Activated effector memory CD4-positive, alpha-beta T cell treated with anti-CD3 and anti-CD28 coated beads, Interleukin-2, amount 50 U/mL, for 16 hours (primary cell): ENCODE data around the gene LOC128125822.
A peak's percentile ranks its signal among the peaks of the same experiment; 100 is the strongest.
"Not testable (repeated sequence)": the region's sequence is repeated elsewhere in the genome, so short reads cannot be mapped to it uniquely, and the experiment has no call there.

Experiments used
- DNase-seq: peaks from one replicate; pipeline ENCODE4 v3.0.0-alpha.2; 2020

The LOC128125822 gene

DNA sequence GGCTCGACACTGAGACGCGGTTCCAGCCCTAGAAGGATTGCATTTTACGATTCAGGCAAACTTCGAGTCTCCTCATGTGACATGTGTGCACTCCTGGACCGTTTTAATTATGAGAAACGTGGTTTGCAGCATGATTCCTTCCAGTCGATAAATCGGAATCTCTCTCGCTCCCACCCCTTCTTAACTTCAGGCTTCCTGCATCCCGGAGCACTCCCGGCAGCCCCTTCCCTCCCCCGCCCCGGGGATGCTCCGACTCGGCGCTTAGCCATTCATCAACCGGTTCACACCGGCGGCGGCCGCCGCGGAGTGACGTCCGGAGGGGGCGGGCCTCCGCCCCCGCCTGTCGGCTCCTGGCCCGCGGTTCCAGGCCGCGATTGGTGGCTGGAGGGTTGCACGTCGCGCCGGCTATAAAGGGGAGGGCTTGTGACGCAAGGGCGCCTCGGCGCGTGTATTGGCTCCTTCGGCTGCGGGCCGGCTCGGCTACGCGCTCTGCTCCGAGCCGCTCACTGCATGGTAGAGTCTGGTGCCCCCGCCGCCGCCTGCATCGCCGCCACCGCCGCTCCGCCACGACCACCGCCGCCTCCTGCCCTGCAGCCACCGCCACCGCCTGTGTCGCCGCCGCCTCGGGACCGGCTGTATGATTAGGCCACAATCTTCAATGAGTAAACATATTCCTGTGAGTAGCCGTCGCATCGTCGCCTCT lies at the start of gene LOC128125822, which contains the start of gene PTP4A1:
LOC128125822 (plus strand) TSS at position 437 of the 703 bp plus-strand sequence.
PTP4A1 (plus strand) TSS at position 437 of the 703 bp plus-strand sequence. CDS start 4,401 bp downstream, outside the sequence.
- DNase-seq: peak; percentile 99

GRCh38 chr6:63522911-63523287 lies 49.4 kb upstream of the LOC128125822 start:
- not testable (repeated sequence) for DNase-seq

- DNase-seq: no peak
Measured at GRCh38 chr6:63523630-63524029, 48.6 kb upstream of the LOC128125822 start.

DNA sequence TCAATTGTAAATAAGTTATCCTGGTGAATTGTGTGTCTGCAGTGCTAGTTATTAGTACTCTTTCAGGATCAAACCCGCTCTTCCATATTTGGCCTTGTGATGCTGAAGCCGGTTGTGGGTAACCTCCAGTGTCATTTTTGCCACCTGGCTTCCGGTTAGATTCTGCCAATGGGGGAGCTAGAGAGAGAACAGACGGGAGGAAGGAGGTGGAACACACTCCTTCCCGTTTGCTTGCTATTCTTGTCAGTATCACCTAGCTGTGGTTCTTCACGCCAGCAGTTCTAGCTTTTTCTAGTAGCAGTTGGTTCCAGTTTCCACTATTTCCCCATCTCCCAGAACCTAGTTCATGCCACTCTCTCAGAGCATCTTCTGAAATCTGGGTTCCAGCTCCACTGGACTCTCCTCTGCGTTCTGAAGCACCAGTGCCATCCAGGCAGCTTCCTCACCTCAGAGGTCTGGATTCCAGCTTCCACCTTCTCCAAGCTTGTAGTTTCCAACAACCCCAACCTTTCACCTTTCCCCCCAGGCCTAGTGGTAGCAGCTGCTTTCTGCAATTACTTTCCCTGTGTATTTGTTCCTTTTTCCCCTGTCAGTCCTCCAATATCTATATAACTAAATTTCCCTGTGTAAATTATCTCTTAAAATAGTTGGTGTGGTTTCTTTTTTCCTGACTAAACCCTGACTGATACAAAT lies 46.9 kb upstream of the LOC128125822 start:
- no peak for DNase-seq

DNA sequence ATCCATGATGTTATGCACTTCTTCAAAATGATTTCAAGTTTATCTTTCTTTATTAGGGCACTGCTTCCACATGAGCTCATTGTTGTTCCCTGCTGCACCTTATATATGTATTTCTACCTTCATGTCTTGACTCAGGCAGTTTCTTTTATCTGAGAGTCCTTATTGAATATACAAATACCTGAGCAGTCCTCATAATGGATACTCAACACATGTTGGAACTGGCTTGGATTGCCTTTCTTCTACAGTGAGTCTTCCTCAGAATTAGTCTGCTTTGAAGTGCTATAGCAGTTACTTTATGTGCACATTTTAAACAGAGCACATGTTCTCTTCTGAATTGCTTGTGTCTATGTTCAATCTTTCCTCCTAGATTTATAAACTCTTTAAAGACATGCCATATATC lies 45.3 kb upstream of the LOC128125822 start:
- no peak for DNase-seq

DNA sequence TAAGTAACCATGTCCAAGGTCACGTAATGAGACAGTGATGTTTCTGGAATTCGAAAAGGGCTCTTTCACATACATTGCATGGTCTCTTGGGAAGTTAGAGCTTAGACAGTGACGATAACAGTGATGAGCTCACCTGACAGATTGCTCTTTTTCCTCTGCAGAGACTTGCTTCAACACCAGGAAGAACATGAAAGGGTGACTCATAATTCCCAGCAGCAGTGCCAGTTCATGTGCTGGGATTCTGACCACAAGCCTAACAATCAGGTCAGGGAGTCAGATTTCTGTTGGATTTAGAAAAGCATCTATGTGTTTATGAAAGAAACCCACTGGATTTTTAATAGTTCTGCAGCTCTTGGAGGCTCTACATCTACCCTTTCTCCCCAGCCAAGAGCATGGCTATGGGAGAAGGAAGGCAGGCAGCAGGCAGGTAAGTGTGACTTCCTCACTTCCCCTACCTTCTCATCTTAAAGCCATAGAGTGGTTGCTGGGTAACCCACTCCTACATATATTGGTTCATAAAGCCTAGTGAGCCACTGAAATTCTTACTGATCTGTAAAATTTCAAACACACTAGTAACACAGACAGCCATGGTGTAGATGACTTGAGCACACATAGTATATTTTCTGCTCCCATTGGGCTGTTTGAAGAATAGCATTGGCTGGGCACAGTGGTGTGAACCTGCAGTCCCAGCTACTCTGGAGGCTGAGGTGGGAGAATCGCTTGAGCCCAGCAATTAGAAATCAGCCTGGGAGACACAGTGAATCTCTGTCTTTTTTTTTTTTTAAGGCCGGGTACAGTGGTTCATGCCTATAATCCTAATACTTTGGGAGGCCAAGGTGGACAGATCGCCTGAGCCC lies 44.4 kb upstream of the LOC128125822 start:
- DNase-seq: no peak

DNA sequence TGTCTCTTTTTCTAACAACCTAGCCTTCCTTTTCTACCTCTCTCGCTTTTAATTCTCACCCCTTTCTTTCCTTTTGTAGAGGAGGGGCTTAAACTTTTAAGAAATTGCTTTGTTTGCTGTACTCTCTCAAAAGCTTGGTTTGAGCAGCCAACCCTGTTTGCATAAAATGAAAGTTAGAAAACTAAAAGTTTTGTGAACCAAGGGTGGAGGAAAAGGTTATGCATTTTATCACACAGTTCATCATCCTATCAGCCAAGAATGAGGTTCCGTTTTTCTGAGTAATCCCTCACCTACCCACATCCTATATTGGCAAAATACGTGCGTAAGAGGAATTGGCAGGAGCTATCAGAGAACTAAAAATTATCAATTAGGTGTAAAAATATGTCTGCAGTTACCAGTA lies 42.8 kb upstream of the LOC128125822 start:
- no peak for DNase-seq

- no peak for DNase-seq
Measured at GRCh38 chr6:63530182-63530581, 42.1 kb upstream of the LOC128125822 start.

DNA sequence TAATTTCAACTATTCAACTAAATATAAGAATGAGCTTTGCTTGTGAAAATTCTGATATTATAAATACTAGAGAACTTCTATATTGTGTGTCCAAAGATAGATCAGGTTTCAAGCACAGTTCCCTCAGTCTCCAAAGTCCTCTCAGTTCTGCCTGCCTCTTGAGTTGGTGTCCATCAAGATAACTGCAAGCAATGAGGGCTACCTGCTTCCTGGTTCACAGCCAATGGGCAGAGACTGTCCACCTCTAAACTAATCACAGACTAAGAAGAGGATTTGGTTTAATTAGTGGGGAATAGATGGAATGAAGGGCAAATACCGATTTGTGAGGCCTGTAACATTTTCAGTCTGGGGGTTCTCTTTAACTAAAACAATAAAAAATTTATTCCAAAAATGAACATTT lies 41.3 kb upstream of the LOC128125822 start:
- DNase-seq: no peak

DNA sequence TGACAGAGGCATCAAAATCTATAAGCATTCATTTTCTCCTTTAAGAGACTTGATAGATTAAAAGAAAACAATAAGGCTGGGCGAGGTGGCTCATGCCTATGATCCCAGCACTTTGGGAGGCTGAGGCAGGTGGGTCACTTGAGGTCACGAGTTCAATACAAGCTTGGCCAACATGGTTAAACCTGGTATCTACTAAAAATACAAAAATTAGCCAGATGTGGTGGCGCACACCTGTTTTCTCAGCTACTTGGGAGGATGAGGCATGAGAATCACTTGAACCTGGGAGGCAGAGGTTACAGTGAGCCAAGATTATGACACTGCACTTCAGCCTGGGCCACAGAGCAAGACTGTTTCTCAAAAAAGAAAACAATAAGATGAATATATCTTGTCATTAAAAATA lies 39.3 kb upstream of the LOC128125822 start:
- DNase-seq: no peak

- no peak for DNase-seq
Measured at GRCh38 chr6:63533952-63534351, 38.3 kb upstream of the LOC128125822 start.

GRCh38 chr6:63537201-63537958 lies 34.9 kb upstream of the LOC128125822 start:
- no peak for DNase-seq

GRCh38 chr6:63537959-63538300 lies 34.4 kb upstream of the LOC128125822 start:
- DNase-seq: no peak

GRCh38 chr6:63538550-63538949 lies 33.7 kb upstream of the LOC128125822 start:
- DNase-seq: no peak

- DNase-seq: no peak
Measured at GRCh38 chr6:63543001-63543400, 29.3 kb upstream of the LOC128125822 start.

DNA sequence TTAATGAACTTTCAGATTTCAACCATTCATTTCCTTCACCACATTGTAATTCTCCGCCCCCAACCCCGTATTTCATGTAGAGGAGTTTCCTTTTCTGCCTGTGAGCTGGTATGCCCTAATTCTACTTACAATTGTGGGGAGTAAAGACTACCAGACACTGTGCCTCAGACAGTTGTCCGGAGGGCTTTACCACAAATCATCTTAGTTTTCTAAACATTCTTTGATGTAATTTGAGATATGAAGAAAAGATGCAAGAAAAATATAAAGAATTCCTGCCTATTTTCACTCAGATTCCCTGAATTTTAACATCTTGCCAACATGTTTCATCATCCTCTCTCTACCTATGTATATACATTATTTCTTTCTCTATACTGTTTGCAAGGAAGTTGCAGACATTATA lies 28.3 kb upstream of the LOC128125822 start:
- no peak for DNase-seq

DNA sequence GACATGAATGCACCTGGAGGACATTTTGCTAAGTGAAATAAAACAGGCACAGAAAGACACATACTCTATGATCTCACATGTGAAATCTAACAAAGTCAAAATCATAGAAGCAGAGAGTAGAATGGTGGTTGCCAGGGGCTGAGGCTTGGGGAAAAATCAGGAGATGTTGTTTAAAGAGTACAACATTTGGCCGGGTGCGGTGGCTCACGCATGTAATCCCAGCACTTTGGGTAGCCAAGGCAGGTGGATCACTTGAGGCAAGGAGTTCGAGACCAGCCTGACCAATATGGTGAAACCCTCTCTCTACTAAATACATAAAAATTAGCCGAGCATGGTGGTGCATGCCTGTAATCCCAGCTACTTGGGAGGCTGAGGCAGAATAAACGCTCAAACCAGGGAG lies 26.0 kb upstream of the LOC128125822 start:
- DNase-seq: no peak

DNA sequence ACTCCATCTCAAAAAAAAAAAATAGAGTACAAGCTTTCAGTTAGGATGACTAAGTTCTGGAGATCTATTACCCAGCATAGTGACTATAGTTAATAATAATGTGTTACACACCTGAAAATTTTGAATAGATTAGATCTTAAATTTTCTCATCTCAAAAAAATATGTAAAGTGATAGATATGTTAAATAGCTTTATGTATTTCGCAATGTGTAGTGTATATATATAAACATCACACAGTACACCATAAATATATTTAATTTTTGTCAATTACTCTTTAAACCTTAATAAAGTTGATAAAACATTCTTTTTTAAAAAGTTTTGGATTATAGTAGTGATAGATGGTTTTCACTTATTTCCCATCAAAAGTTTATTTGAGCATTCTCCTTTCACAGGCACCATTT lies 25.6 kb upstream of the LOC128125822 start:
- no peak for DNase-seq

DNA sequence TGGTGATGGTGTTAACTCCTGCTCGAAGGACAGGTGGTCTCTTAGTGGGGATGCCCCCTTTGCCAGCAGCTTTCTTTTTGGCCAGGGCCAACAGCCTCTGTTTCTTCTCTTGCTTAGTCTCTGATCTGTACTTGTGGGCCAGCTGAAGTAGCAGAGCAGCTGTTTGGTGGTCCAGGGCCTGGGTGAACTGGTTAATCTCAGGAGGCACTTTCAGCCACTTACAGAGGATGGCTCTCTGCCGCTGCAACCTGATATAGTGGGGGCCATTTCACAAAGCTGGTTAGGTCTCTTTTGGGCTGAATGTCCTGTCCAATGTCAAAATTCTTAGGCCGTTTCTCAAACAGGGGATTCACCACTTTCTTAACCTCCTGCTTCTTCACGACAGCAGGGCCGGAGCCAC lies 23.2 kb upstream of the LOC128125822 start:
- no peak for DNase-seq

DNA sequence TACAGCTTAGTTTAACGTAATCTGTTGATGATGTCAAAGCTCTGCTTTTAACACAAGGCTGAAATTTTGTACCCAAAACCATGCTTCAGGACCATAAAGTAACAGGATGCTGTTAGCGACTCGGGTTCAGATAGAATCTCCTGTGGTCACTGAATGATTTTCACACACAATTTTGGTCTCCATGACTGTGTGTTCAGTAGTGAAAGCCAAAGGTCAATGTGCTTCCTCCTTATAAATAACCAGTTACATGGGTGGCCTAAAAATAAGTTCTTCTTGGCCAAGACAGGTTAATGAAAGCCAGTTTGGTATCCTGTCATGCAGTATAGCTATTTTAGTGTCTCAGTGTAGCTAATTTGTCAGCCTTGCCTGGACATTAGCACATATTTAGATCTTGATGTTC lies 19.1 kb upstream of the LOC128125822 start:
- DNase-seq: no peak

GRCh38 chr6:63553900-63554299 lies 18.4 kb upstream of the LOC128125822 start:
- DNase-seq: no peak

- no peak for DNase-seq
Measured at GRCh38 chr6:63554782-63555181, 17.5 kb upstream of the LOC128125822 start.

- DNase-seq: no peak
Measured at GRCh38 chr6:63556369-63556768, 15.9 kb upstream of the LOC128125822 start.
